Fibroblast of peridontal ligament (primary cell): ENCODE results near the gene GPD2.
A peak's percentile ranks its signal among the peaks of the same experiment; 100 is the strongest.

Experiments
- DNase-seq: peaks from one replicate; pipeline ENCODE4 v3.0.0-alpha.2; 2010; ENCODE audit errors: extremely low read depth

Gene GPD2

GRCh38 chr2:156435718-156436496 lies at the start of gene GPD2:
TSS of gene GPD2 (plus strand) at chr2:156436379. CDS start at chr2:156476106, 39,727 bp downstream.
- peak; percentile 84 for DNase-seq

- DNase-seq, result no peak
These were observed 42.0 kb upstream of the GPD2 start for GRCh38 chr2:156394033-156394741.

- DNase-seq, result no peak
These were observed 40.1 kb upstream of the GPD2 start for GRCh38 chr2:156396126-156396525.

- no peak for DNase-seq
These were observed 39.0 kb upstream of the GPD2 start for GRCh38 chr2:156397229-156397628.

- no peak for DNase-seq
These were observed 38.0 kb upstream of the GPD2 start for GRCh38 chr2:156398176-156398575.

GRCh38 chr2:156399224-156399949 lies 36.8 kb upstream of the GPD2 start:
- DNase-seq, result peak; percentile 90

GRCh38 chr2:156399950-156400705 lies 36.1 kb upstream of the GPD2 start:
- peak; percentile 48 for DNase-seq

- DNase-seq, result peak; percentile 94
These were observed 35.2 kb upstream of the GPD2 start for GRCh38 chr2:156400706-156401678.

GRCh38 chr2:156401861-156402260 lies 34.3 kb upstream of the GPD2 start:
- DNase-seq, result no peak

GRCh38 chr2:156405586-156405985 lies 30.6 kb upstream of the GPD2 start:
- DNase-seq, result peak; percentile 31

GRCh38 chr2:156411835-156412234 lies 24.3 kb upstream of the GPD2 start:
- no peak for DNase-seq

GRCh38 chr2:156421851-156422250 lies 14.3 kb upstream of the GPD2 start:
- DNase-seq, result no peak

GRCh38 chr2:156423674-156424282 lies 12.4 kb upstream of the GPD2 start:
- no peak for DNase-seq

GRCh38 chr2:156427074-156427473 lies 9.1 kb upstream of the GPD2 start:
- no peak for DNase-seq

GRCh38 chr2:156429211-156429610 lies 7.0 kb upstream of the GPD2 start:
- DNase-seq, result peak; percentile 15

- DNase-seq, result peak; percentile 31
These were observed 5.8 kb upstream of the GPD2 start for GRCh38 chr2:156430236-156430979.

GRCh38 chr2:156430980-156431358 lies 5.2 kb upstream of the GPD2 start:
- DNase-seq, result peak; percentile 75

- DNase-seq, result peak; percentile 20
These were observed 1.5 kb upstream of the GPD2 start for GRCh38 chr2:156434461-156435291.

GRCh38 chr2:156435396-156435717 lies 822 bp upstream of the GPD2 start:
- DNase-seq, result no peak
